OCI-LY3 (cell line): ENCODE data around the gene BEAN1.

Source experiments
- EZH2phosphoT487 ChIP-seq: fragments of 200-600 bp; shearing (Covaris generic); IDR thresholded peaks from 2 replicates; pipeline ENCODE4 v1.6.1; 2018; ENCODE audit warnings: antibody characterized with exemption, mixed run types, low read depth
- TF ChIP-seq, protein P1 (sequence below): fragments of 200-600, 300-600 bp; sonication (generic); IDR thresholded peaks from 2 replicates; pipeline ENCODE4 v1.5.1; 2014; ENCODE audit warnings: antibody characterized with exemption, low read length, low read depth

DNA sequence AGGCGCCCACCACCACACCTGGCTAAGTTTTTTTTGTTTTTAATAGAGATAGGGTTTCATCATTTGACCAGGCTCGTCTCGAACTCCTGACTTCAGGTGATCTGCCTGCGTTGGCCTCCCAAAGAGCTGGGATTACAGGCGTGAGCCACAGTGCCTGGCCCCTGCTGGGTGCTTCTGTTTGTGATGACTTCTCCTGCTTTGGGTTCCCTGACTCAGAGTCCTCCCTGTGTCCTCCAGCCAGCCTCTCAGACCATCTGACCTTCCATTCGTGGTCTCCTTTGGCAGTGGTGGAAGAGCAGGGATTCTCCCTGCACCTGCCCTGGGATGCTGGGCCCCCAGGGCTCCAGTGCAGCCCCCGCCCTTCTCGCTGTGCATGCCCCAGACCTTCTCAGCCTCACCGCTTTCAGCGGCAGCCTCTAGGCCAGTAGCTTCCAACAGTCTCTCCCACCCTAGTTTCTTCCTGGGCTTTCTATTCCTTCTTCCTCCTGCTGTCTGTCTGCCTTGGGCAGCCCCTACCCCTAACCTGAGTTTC, 13.2 kb downstream of the BEAN1 start:
- TF ChIP-seq, protein P1, sequence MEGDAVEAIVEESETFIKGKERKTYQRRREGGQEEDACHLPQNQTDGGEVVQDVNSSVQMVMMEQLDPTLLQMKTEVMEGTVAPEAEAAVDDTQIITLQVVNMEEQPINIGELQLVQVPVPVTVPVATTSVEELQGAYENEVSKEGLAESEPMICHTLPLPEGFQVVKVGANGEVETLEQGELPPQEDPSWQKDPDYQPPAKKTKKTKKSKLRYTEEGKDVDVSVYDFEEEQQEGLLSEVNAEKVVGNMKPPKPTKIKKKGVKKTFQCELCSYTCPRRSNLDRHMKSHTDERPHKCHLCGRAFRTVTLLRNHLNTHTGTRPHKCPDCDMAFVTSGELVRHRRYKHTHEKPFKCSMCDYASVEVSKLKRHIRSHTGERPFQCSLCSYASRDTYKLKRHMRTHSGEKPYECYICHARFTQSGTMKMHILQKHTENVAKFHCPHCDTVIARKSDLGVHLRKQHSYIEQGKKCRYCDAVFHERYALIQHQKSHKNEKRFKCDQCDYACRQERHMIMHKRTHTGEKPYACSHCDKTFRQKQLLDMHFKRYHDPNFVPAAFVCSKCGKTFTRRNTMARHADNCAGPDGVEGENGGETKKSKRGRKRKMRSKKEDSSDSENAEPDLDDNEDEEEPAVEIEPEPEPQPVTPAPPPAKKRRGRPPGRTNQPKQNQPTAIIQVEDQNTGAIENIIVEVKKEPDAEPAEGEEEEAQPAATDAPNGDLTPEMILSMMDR = no peak
- no peak for TF ChIP-seq EZH2phosphoT487
